K562 (cell line): ENCODE results near the gene RPS8. TPM values are rescaled to one million over a fixed set of nuclear protein-coding genes. Genes with fewer than 3 reads are reported as not detected.

Experiments
- BMI1 ChIP-seq: fragments of 150-350 bp; IDR thresholded peaks from 2 replicates; pipeline ENCODE4 v1.6.1; 2014; ENCODE audit warnings: low read length
- BRD9 ChIP-seq: fragments of 450-650 bp; IDR thresholded peaks from 2 replicates; pipeline ENCODE4 v1.6.1; 2018; ENCODE audit warnings: low read depth; ENCODE audit not compliant: partially characterized antibody
- CBX2 ChIP-seq: fragments of 200-600 bp; sonication (generic); IDR thresholded peaks from one replicate; pipeline ENCODE4 v1.6.1; 2012; ENCODE audit warnings: mild to moderate bottlenecking, low read length, inconsistent platforms; ENCODE audit not compliant: insufficient read depth, poor library complexity, severe bottlenecking
- FOXA3 ChIP-seq, 2 experiments: fragments of 450-650 bp in 1 of 2; sonication (generic) in 1 of 2; formaldehyde crosslinking; IDR thresholded peaks in 1 of 2; conservative IDR thresholded peaks in 1 of 2; 2 replicates each; pipeline versions ENCODE4 v1.4.0 to v1.8.0; 2020 to 2022; ENCODE audit warnings: mild to moderate bottlenecking in 2 of 2, missing genetic modification reagents in 1 of 2
- FOXJ3 ChIP-seq: sonication (generic); formaldehyde crosslinking; IDR thresholded peaks from 2 replicates; pipeline ENCODE4 v1.4.0; 2020; ENCODE audit warnings: mild to moderate bottlenecking, missing genetic modification reagents
- FOXK2 ChIP-seq, 2 experiments: fragments of 450-650 bp; IDR thresholded peaks in 1 of 2; conservative IDR thresholded peaks in 1 of 2; 2 replicates each; pipeline ENCODE4 v1.6.1; 2016; ENCODE audit warnings: low read depth in 2 of 2, mild to moderate bottlenecking in 1 of 2
- GTF2F1 ChIP-seq: IDR thresholded peaks from 2 replicates; pipeline ENCODE4 v1.6.1; 2011; ENCODE audit warnings: low read depth, low read length, improper control_type of control experiment
- HNRNPK ChIP-seq: fragments of 200-400 bp; formaldehyde crosslinking; IDR thresholded peaks from one replicate; pipeline ENCODE4 v1.6.1; 2018; ENCODE audit warnings: mild to moderate bottlenecking, low read depth, low read length; ENCODE audit not compliant: poor library complexity, severe bottlenecking
- IRF2 ChIP-seq: sonication (generic); formaldehyde crosslinking; IDR thresholded peaks from 2 replicates; pipeline ENCODE4 v1.8.1; 2022; ENCODE audit warnings: mild to moderate bottlenecking, missing genetic modification reagents
- KDM4B ChIP-seq, 2 experiments: fragments of 450-650 bp in 1 of 2; sonication (generic) in 1 of 2; IDR thresholded peaks; 2 replicates each; pipeline ENCODE4 v1.6.1; 2016 to 2017; ENCODE audit warnings: borderline replicate concordance in 2 of 2, antibody characterized with exemption in 1 of 2, low read depth in 1 of 2, mild to moderate bottlenecking in 1 of 2
- NCOR1 ChIP-seq: fragments of 450-650 bp; IDR thresholded peaks from 2 replicates; pipeline ENCODE4 v1.6.1; 2016; ENCODE audit warnings: mild to moderate bottlenecking, moderate library complexity
- NFATC3 ChIP-seq: fragments of 450-650 bp; IDR thresholded peaks from 2 replicates; pipeline ENCODE4 v1.6.1; 2017; ENCODE audit warnings: mild to moderate bottlenecking
- POLR3A ChIP-seq: IDR thresholded peaks from 2 replicates; pipeline ENCODE4 v1.6.1; 2011; ENCODE audit warnings: borderline replicate concordance, mild to moderate bottlenecking, moderate library complexity; ENCODE audit not compliant: insufficient read length, insufficient read depth; ENCODE audit errors: extremely low read depth
- PYGO2 ChIP-seq: fragments of 450-650 bp; IDR thresholded peaks from 2 replicates; pipeline ENCODE4 v1.6.1; 2016; ENCODE audit warnings: mild to moderate bottlenecking, missing genetic modification characterization, moderate library complexity, missing compliant biosample characterization
- SMARCA4 ChIP-seq: fragments of 450-650 bp; IDR thresholded peaks from 2 replicates; pipeline ENCODE4 v1.6.1; 2016
- TCF7L2 ChIP-seq: fragments of 150-350 bp; IDR thresholded peaks from 2 replicates; pipeline ENCODE4 v1.6.1; 2016; ENCODE audit warnings: low read depth, mild to moderate bottlenecking, low read length, moderate library complexity
- ZBTB8A ChIP-seq: fragments of 450-650 bp; IDR thresholded peaks from 2 replicates; pipeline ENCODE4 v1.6.1; 2018; ENCODE audit warnings: mild to moderate bottlenecking, moderate library complexity; ENCODE audit not compliant: partially characterized antibody
- ZC3H4 ChIP-seq: sonication (generic); formaldehyde crosslinking; IDR thresholded peaks from 2 replicates; pipeline ENCODE4 v1.9.0; 2021; ENCODE audit warnings: missing genetic modification reagents, borderline replicate concordance
- ZEB2 ChIP-seq: fragments of 450-650 bp; IDR thresholded peaks from 2 replicates; pipeline ENCODE4 v1.6.1; 2016
- ZNF146 ChIP-seq: IDR thresholded peaks from one replicate; pipeline ENCODE4 v1.6.1; 2018; ENCODE audit warnings: missing compliant biosample characterization; ENCODE audit not compliant: unreplicated experiment
- ZNF24 ChIP-seq: fragments of 450-650 bp; IDR thresholded peaks from 2 replicates; pipeline ENCODE4 v1.6.1; 2016
- ZSCAN29 ChIP-seq: fragments of 450-650 bp; IDR thresholded peaks from 2 replicates; pipeline ENCODE4 v1.6.1; 2017
- polyA plus RNA-seq, 8 experiments: library from polyadenylated mRNA; depleted of rRNA in 4 of 8; stranded (reverse) in 5 of 8; unstranded in 3 of 8; fragments of >200 nt; fragmentation: Nextera tagmentation in 2 of 8; fragmentation: Illumina TruSeq in 1 of 8; extraction: Ambion mirVana in 2 of 8; extraction: Trizol in 1 of 8; gene quantifications; 2 replicates each; pipeline versions ENCODE4 v1.2.1 to v1.2.3, GENCODE V29; 2011 to 2014; ENCODE audit warnings: inconsistent platforms in 1 of 8, missing spikeins in 1 of 8
- total RNA-seq, 7 experiments: library from RNA; depleted of rRNA in 6 of 7; stranded (reverse); fragments of >200 nt in 6 of 7; fragmentation: Illumina TruSeq in 2 of 7; extraction: Trizol in 2 of 7; gene quantifications; 2 replicates each; pipeline versions ENCODE4 v1.2.1 to v1.2.3, GENCODE V29; 2011 to 2021; ENCODE audit warnings: low replicate concordance in 1 of 7
- TF ChIP-seq, protein P1 (sequence below): fragments of 450-650 bp; formaldehyde crosslinking; conservative IDR thresholded peaks from 2 replicates; pipeline ENCODE4 v1.4.0; 2022; ENCODE audit warnings: mild to moderate bottlenecking, missing genetic modification characterization
- TF ChIP-seq, protein P2 (sequence below): fragments of 250-450 bp; sonication (Bioruptor Pico); IDR thresholded peaks from 2 replicates; pipeline ENCODE4 v1.5.0; 2020; ENCODE audit warnings: mild to moderate bottlenecking
- TF ChIP-seq, protein P3 (sequence below): fragments of 450-650 bp; IDR thresholded peaks from 2 replicates; pipeline ENCODE4 v1.6.1; 2017; ENCODE audit warnings: antibody characterized with exemption

RPS8 gene
- total and polyA plus RNA-seq, 9 of the 15 experiments (the other 6 are each of a cell fraction or from before 2014, with no cell fraction given): 2,431 to 4,168 (median 3,109) TPM

DNA sequence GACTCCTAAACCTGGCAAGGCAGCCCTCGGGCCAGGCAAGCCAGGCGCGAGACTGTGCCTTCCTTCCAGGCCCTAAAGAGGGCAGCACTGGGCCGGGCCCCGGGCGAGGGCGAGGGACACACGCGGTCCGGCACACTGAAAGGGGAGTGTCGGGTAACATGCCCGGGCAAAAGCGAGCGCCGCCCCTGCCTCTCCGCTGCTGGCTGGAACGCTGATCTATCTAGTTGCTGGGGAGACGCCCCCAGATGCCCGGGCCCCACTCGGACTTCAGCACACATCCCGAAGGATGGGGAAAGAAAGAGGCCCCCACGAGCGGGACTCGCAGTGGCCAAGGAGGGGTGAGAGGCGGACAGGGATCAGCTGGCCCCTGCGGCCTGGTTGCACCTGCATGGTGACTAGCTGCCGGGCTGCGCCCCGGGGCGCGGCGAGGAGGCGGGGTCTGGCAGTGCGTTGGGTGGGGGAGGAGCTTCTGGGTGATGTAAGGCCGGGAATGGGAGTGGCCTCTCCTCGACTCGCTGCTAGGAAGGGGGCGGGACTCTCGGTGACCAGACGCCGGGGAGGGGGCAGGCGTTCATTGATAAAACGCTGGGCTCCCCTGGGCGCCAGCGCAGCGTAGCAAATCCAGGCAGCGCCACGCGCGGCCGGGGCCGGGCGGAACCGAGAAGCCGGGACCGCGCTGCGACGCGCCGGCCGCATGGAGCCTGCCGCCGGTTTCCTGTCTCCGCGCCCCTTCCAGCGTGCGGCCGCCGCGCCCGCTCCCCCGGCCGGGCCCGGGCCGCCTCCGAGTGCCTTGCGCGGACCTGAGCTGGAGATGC lies 24.6 kb downstream of the RPS8 start, which contains the start of gene PLK3 (continued):
- TF ChIP-seq GTF2F1 (peak; percentile 78), ZC3H4 (CRISPR knock-in tag) (no peak), POLR3A (no peak), FOXJ3 (CRISPR knock-in tag) (no peak), KDM4B (IDR thresholded peaks at IDR 0.05; ENCODE audit: borderline replicate concordance in 2 of 2, low read depth in 1 of 2) (peak in 1 of 2 experiments; percentile 68; a peak in 1 of 4 replicates), ZNF146 (CRISPR knock-in tag) (no peak), NCOR1 (no peak), ZBTB8A (no peak), SMARCA4 (peak; percentile 72), CBX2 (no peak), IRF2 (CRISPR knock-in tag) (no peak), ZEB2 (0 out of 2 replicates have a peak, but pooled peaks have one; percentile 76), TCF7L2 (no peak), BMI1 (no peak; the same call in 1 of the 2 replicates), FOXK2 (conservative IDR thresholded peaks at IDR 0.05 in 1 of 2, IDR thresholded peaks at IDR 0.05 in 1 of 2; ENCODE audit: low read depth in 2 of 2) (peak; percentile 90 to 94; a peak in 3 of 4 replicates), PYGO2 (tag) (no peak), HNRNPK (peak; percentile 51), BRD9 (peak; percentile 93), NFATC3 (no peak), FOXA3 (CRISPR knock-in tag; conservative IDR thresholded peaks at IDR 0.05 in 1 of 2, IDR thresholded peaks at IDR 0.05 in 1 of 2) (peak in 1 of 2 experiments; percentile 38; a peak in 1 of 4 replicates), ZNF24 (no peak), ZSCAN29 (no peak)
- TF ChIP-seq, protein P1, sequence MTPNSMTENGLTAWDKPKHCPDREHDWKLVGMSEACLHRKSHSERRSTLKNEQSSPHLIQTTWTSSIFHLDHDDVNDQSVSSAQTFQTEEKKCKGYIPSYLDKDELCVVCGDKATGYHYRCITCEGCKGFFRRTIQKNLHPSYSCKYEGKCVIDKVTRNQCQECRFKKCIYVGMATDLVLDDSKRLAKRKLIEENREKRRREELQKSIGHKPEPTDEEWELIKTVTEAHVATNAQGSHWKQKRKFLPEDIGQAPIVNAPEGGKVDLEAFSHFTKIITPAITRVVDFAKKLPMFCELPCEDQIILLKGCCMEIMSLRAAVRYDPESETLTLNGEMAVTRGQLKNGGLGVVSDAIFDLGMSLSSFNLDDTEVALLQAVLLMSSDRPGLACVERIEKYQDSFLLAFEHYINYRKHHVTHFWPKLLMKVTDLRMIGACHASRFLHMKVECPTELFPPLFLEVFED (CRISPR knock-in tag): no peak
- TF ChIP-seq, protein P2, sequence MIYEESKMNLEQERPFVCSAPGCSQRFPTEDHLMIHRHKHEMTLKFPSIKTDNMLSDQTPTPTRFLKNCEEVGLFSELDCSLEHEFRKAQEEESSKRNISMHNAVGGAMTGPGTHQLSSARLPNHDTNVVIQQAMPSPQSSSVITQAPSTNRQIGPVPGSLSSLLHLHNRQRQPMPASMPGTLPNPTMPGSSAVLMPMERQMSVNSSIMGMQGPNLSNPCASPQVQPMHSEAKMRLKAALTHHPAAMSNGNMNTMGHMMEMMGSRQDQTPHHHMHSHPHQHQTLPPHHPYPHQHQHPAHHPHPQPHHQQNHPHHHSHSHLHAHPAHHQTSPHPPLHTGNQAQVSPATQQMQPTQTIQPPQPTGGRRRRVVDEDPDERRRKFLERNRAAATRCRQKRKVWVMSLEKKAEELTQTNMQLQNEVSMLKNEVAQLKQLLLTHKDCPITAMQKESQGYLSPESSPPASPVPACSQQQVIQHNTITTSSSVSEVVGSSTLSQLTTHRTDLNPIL (CRISPR knock-in tag): no peak
- TF ChIP-seq, protein P3, sequence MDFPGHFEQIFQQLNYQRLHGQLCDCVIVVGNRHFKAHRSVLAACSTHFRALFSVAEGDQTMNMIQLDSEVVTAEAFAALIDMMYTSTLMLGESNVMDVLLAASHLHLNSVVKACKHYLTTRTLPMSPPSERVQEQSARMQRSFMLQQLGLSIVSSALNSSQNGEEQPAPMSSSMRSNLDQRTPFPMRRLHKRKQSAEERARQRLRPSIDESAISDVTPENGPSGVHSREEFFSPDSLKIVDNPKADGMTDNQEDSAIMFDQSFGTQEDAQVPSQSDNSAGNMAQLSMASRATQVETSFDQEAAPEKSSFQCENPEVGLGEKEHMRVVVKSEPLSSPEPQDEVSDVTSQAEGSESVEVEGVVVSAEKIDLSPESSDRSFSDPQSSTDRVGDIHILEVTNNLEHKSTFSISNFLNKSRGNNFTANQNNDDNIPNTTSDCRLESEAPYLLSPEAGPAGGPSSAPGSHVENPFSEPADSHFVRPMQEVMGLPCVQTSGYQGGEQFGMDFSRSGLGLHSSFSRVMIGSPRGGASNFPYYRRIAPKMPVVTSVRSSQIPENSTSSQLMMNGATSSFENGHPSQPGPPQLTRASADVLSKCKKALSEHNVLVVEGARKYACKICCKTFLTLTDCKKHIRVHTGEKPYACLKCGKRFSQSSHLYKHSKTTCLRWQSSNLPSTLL: no peak
